Activated B cell treated with CpG ODN at 0.5 μM for 24 hours (primary cell): ENCODE results near the gene NEK6. TPM values are rescaled to one million over a fixed set of nuclear protein-coding genes. Genes with fewer than 3 reads are reported as not detected.

Experiments
- ATAC-seq: fragments of 200-7000 bp; cut with Tn5 transposase; one replicate; pipeline ENCODE4 v1.10.0; 2021; ENCODE audit warnings: low read depth, mild to moderate bottlenecking, moderate library complexity
- CTCF ChIA-PET: fragments of 350-600 bp; sonication (Branson Sonifier 250); formaldehyde crosslinking; loops from one replicate; lab custom pipeline; 2021; ENCODE audit warnings: antibody characterized with exemption; lab: Charles Lee
- POLR2A ChIA-PET: fragments of 350-600 bp; sonication (Branson Sonifier 250); formaldehyde crosslinking; loops from one replicate; lab custom pipeline; 2021; ENCODE audit warnings: antibody characterized with exemption; lab: Charles Lee
- DNase-seq: peaks from one replicate; pipeline ENCODE4 v3.0.0; 2022
- H3K27ac Mint-ChIP-seq: one replicate; pipeline ENCODE4 v1.8.0; 2020; ENCODE audit warnings: mixed read lengths
- H3K27me3 Mint-ChIP-seq: one replicate; pipeline ENCODE4 v1.8.0; 2021; ENCODE audit warnings: mixed read lengths
- H3K36me3 Mint-ChIP-seq: one replicate; pipeline ENCODE4 v1.8.0; 2021; ENCODE audit warnings: low read depth, mixed read lengths
- H3K4me1 Mint-ChIP-seq: one replicate; pipeline ENCODE4 v1.8.0; 2021; ENCODE audit warnings: mixed read lengths
- H3K4me3 Mint-ChIP-seq: one replicate; pipeline ENCODE4 v1.8.0; 2020; ENCODE audit warnings: mild to moderate bottlenecking, mixed read lengths
- H3K9me3 Mint-ChIP-seq: one replicate; pipeline ENCODE4 v1.8.0; 2020; ENCODE audit warnings: mixed read lengths
- intact Hi-C: fragments of 100-400 bp; cut with micrococcal nuclease; formaldehyde crosslinking; loops from one replicate; pipeline ENCODE4 v1.15.1; 2024
- total RNA-seq: library from RNA; stranded (reverse); gene quantifications from 2 replicates; pipeline ENCODE4 v1.2.3, GENCODE V29; 2022
- TF ChIP-seq, protein P1 (sequence below): fragments of 200-600 bp; IDR thresholded peaks from one replicate; pipeline ENCODE4 v1.8.0; 2022; ENCODE audit warnings: antibody characterized with exemption, mild to moderate bottlenecking

Gene NEK6
- total RNA-seq, 1 donor from 2014 or later, result 110 TPM

- peaks cover 29% of the 10 kb centered on the region for H3K36me3 Mint-ChIP-seq
- H3K27ac Mint-ChIP-seq, result peak overlapping the region; percentile 87
- peak overlapping the region; percentile 35 for H3K4me3 Mint-ChIP-seq
- H3K4me1 Mint-ChIP-seq, result peaks cover 98% of the 10 kb centered on the region
- ChIA-PET POLR2A (interaction anchor here (1.8 to 6.6 kb wide), 2 partner anchors 45 to 136 kb away, joined by 5 to 81 read pairs; no protein-coding TSS in a partner anchor), CTCF (no interaction called here)
- DNase-seq (no peak), ATAC-seq (no peak)
- no peaks in the 10 kb centered on the region for H3K27me3 Mint-ChIP-seq
- intact Hi-C loops, result loop anchor here (10.0 kb wide), 1 partner anchor 258 kb away; no protein-coding TSS in a partner anchor
- no peaks in the 10 kb centered on the region for H3K9me3 Mint-ChIP-seq
- TF ChIP-seq, protein P1, sequence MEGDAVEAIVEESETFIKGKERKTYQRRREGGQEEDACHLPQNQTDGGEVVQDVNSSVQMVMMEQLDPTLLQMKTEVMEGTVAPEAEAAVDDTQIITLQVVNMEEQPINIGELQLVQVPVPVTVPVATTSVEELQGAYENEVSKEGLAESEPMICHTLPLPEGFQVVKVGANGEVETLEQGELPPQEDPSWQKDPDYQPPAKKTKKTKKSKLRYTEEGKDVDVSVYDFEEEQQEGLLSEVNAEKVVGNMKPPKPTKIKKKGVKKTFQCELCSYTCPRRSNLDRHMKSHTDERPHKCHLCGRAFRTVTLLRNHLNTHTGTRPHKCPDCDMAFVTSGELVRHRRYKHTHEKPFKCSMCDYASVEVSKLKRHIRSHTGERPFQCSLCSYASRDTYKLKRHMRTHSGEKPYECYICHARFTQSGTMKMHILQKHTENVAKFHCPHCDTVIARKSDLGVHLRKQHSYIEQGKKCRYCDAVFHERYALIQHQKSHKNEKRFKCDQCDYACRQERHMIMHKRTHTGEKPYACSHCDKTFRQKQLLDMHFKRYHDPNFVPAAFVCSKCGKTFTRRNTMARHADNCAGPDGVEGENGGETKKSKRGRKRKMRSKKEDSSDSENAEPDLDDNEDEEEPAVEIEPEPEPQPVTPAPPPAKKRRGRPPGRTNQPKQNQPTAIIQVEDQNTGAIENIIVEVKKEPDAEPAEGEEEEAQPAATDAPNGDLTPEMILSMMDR, result no peak
These were observed 5.5 kb downstream of the NEK6 start for GRCh38 chr9:124263213-124263612.

DNA sequence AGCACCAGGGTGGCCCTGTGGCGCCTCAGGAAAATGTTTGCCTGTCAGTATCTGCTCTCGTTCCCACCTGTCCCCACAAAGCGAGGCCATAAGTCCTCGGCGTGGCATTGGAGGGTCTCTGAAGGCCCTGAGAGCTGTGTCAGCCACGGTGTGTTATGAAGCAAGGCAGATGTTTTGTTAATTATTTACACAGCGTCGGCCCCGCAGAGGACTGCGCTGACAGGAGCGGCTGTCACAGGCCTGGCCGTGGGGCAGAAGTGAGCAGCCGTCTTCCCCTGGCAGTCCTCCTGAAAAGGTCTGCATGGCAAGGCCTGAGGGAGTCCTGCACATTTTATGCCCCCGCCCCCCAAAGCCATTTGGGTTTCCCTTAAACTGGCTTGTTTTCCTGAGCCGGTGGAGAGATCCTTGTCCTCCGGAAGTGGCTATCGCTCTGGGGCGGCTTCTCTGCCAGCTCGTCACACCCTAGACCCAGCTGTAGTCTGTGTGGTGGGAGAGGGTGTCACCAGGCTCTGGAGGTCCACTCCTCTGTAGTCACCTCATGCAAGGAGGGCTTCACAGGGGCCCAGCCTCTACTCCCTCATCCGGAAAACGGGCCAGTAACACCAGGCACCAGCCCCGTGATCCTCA, 6.2 kb downstream of the NEK6 start:
- CTCF ChIA-PET, result interaction anchor here (0.8 to 1.5 kb wide), 4 partner anchors 27 to 67 kb away, joined by 3 to 4 read pairs (median 3); no protein-coding TSS in a partner anchor
- TF ChIP-seq, protein P1, result no peak
- Mint-ChIP-seq H3K4me3 (peak overlapping the region; percentile 61), H3K27me3 (no peaks in the 10 kb centered on the region), H3K9me3 (no peaks in the 10 kb centered on the region), H3K4me1 (peaks cover 99% of the 10 kb centered on the region), H3K27ac (peak overlapping the region; percentile 88), H3K36me3 (peaks cover 25% of the 10 kb centered on the region)
- ATAC-seq, result no peak
- no peak for DNase-seq
- intact Hi-C loops, result loop anchor here (1.0 to 10.0 kb wide), 2 partner anchors 46 to 259 kb away; no protein-coding TSS in a partner anchor
- POLR2A ChIA-PET, result interaction anchor here (0.7 to 6.6 kb wide), 12 partner anchors 9 to 137 kb away, joined by 3 to 81 read pairs (median 8); no protein-coding TSS in a partner anchor

GRCh38 chr9:124264823-124265233, 7.1 kb downstream of the NEK6 start:
- POLR2A ChIA-PET, result interaction anchor here (0.6 to 6.6 kb wide), 16 partner anchors 10 to 215 kb away, joined by 3 to 81 read pairs (median 6); no protein-coding TSS in a partner anchor
- TF ChIP-seq, protein P1, result no peak
- H3K4me1 Mint-ChIP-seq, result peaks cover 99% of the 10 kb centered on the region
- peak; percentile 40 for DNase-seq
- H3K27ac Mint-ChIP-seq, result peak overlapping the region; percentile 88
- H3K36me3 Mint-ChIP-seq, result peaks cover 18% of the 10 kb centered on the region
- intact Hi-C loops, result loop anchor here (1.0 to 10.0 kb wide), 5 partner anchors 21 to 260 kb away; no protein-coding TSS in a partner anchor
- CTCF ChIA-PET, result interaction anchor here (0.8 to 1.5 kb wide), 5 partner anchors 26 to 68 kb away, joined by 3 to 4 read pairs (median 3); no protein-coding TSS in a partner anchor
- H3K27me3 Mint-ChIP-seq, result no peaks in the 10 kb centered on the region
- peak overlapping the region; percentile 61 for H3K4me3 Mint-ChIP-seq
- ATAC-seq, result peak; percentile 75
- H3K9me3 Mint-ChIP-seq, result no peaks in the 10 kb centered on the region

DNA sequence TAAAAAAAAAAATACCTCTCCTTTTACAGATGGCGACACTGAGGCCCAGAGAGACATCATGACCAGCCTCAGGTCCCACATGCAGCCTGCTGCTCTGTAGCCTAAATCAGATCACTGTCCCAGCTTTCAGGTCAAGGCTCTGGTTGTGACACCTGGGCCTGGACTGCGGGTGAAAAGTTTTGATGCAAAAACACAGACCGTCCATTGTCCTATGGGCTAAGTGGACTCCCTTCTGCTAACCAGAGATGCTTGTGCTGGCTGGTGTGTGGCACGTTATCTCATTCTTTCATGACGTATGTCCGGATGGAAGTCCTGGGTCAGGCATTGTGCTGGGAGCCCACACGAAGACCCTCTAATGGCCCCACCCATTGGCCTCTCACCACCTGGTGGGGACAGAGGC, 7.8 kb downstream of the NEK6 start:
- POLR2A ChIA-PET, result interaction anchor here (0.7 to 6.6 kb wide), 10 partner anchors 9 to 155 kb away, joined by 3 to 81 read pairs (median 10); no protein-coding TSS in a partner anchor
- no peaks in the 10 kb centered on the region for H3K27me3 Mint-ChIP-seq
- no peaks in the 10 kb centered on the region for H3K9me3 Mint-ChIP-seq
- no peak for ATAC-seq
- DNase-seq, result no peak
- peaks cover 22% of the 10 kb centered on the region for H3K36me3 Mint-ChIP-seq
- TF ChIP-seq, protein P1, result no peak
- H3K27ac Mint-ChIP-seq, result peak overlapping the region; percentile 88
- peak overlapping the region; percentile 61 for H3K4me3 Mint-ChIP-seq
- peaks cover 100% of the 10 kb centered on the region for H3K4me1 Mint-ChIP-seq
- intact Hi-C loops, result loop anchor here (1.0 to 10.0 kb wide), 4 partner anchors 21 to 261 kb away; no protein-coding TSS in a partner anchor
- CTCF ChIA-PET, result interaction anchor here (1.3 to 2.2 kb wide), 4 partner anchors 25 to 69 kb away, joined by 3 to 8 read pairs (median 4); no protein-coding TSS in a partner anchor
